Uterus (tissue), 2 donors: ENCODE data around the gene MAP2K4.

ENCODE experiments used
- POLR2A ChIP-seq, 2 donors: fragments of 450-650 bp; IDR thresholded peaks; one replicate each; pipeline ENCODE4 v1.6.1; 2016; ENCODE audit warnings: antibody characterized with exemption in 2 of 2, mild to moderate bottlenecking in 1 of 2, moderate library complexity in 1 of 2
- TF ChIP-seq, protein P1 (sequence below), 4 experiments: fragments of 200-600 bp in 2 of 4; fragments of 450-650 bp in 2 of 4; sonication (generic) in 2 of 4; IDR thresholded peaks; one replicate each; pipeline ENCODE4 v1.5.1; 2016 to 2019; ENCODE audit warnings: antibody characterized with exemption in 4 of 4, mild to moderate bottlenecking in 2 of 4, moderate library complexity in 1 of 4

- no peak for TF ChIP-seq POLR2A (IDR thresholded peaks at IDR 0.05)
- TF ChIP-seq, protein P1, sequence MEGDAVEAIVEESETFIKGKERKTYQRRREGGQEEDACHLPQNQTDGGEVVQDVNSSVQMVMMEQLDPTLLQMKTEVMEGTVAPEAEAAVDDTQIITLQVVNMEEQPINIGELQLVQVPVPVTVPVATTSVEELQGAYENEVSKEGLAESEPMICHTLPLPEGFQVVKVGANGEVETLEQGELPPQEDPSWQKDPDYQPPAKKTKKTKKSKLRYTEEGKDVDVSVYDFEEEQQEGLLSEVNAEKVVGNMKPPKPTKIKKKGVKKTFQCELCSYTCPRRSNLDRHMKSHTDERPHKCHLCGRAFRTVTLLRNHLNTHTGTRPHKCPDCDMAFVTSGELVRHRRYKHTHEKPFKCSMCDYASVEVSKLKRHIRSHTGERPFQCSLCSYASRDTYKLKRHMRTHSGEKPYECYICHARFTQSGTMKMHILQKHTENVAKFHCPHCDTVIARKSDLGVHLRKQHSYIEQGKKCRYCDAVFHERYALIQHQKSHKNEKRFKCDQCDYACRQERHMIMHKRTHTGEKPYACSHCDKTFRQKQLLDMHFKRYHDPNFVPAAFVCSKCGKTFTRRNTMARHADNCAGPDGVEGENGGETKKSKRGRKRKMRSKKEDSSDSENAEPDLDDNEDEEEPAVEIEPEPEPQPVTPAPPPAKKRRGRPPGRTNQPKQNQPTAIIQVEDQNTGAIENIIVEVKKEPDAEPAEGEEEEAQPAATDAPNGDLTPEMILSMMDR (IDR thresholded peaks at IDR 0.05): no peak
Measured at GRCh38 chr17:12067485-12067884, 46.8 kb downstream of the MAP2K4 start.
